ENCODE measurements around the gene DTX4.

Gene DTX4

DNA sequence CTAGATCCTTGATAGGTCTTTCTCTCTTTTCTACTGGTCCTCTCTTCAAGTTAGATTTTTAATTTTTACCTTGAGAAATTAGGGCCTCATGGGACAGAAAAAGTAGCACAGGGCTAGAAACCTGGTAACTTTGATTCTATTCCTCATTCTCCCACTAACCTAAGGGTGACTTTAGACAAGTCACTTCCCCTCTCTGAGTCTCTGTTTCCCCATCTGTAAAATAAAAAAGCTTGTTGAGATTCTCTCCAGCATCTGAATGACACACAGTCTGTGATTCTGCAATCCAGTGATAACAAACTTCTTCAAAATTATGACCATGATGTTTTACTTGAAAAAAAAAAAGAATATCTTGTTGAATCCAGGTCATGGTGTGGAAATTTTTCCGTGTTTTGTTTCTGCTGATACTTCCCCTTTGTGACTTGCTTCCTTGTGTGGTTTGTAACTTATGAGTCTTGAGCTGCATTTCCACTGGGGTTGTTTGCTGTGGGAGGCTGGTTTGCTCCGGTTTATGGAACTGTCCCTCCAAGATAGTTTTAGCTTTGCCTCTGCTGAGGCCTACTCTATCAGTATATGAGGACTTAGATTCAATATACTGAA, 50.6 kb downstream of the DTX4 start:
- no peak for DNase-seq

GRCh38 chr11:59223177-59223576, 51.2 kb downstream of the DTX4 start:
- no peak for DNase-seq

DNA sequence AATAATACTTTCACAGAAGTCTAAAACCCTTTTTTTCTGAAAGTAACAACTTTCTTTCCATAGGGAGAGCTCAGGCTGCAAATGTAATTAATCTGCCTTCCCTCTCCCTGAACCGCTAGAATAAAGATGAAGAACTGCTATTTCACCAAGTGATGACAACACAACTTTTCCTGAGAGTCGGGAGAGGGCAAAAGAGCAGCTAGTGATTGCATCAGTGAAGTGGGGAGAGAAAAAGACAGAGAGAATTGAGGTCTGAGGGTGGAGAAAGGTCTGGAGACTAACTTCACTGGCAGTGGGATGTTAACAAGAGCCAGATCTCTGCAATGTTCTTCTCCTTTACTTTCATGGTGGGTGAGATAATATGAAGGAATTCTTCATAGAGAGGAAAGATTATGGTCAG, 51.7 kb downstream of the DTX4 start:
- no peak for DNase-seq

GRCh38 chr11:59224351-59224928, 52.5 kb downstream of the DTX4 start:
- DNase-seq: no peak

DNA sequence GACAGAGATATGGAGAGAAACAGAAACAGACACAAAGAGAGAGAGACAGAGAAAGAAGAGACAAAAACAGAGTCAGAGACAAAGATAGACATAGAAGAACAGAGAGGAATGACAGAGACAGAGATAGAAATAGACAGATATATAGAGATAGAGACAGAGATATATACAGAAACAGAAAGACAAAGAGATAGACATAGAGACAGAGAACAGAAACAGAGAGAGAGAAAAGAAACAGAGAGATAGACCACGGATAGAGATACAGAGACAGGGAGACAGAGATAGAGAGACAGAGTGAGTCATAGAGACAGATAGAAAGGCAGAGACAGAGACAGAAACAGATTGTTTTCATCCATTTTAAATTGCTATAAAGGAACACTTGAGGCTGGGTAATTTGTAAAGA, 53.1 kb downstream of the DTX4 start:
- no peak for DNase-seq

- no peak for DNase-seq
Measured at GRCh38 chr11:59226396-59226795, 54.5 kb downstream of the DTX4 start.

GRCh38 chr11:59240322-59240721, 68.4 kb downstream of the DTX4 start:
- DNase-seq: no peak

- no peak for DNase-seq
Measured at GRCh38 chr11:59243633-59244032, 71.7 kb downstream of the DTX4 start.

GRCh38 chr11:59247531-59248227, 75.7 kb downstream of the DTX4 start:
- no peak for DNase-seq

DNA sequence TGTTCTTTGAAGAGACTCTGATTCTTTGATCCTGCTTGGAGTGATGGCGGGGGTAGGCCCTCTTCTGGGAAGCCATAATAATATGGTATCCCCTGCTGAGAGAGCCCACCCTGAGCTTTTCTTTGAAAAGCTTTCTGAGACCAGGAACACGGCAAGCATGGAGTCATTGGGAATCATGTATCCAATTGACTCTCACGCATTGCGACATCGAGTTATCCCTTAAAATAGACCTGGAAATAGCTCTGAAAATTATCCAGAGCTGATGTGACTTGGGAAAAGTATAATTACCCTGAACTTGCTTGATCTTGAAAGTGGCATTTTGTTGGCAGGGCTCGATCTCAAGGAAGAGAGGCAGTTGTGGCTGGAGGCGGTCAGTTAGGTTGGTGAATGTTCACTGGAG, 77.6 kb downstream of the DTX4 start:
- no peak for DNase-seq

DNA sequence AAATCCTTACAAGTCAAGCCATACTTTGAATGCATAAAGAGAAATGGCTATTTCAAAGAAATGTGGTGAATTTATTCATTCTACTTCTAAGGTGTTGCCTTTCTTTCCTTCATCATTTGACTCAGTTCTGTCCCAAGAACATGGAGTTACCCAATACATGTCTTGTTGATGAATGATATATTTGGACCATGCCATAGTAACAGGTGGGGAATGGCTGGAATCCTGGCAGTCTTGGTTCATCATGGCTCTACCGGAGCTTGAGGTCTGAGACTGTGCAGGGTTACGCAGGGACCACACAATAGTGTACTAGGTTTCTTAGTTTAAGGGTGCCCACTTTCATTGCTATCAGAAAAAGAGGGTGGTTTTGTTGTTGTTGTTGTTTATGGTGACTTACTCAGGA, 81.1 kb downstream of the DTX4 start:
- DNase-seq: no peak

- DNase-seq: no peak
Measured at GRCh38 chr11:59254286-59254685, 82.4 kb downstream of the DTX4 start.

GRCh38 chr11:59255281-59255680, 83.3 kb downstream of the DTX4 start:
- DNase-seq: no peak

Measured in activated effector memory CD4-positive, alpha-beta T cell treated with Interleukin-2 at 50 U/mL for 16 hours (primary cell).